HUDEP-2 (cell line): Measurements from ENCODE around the gene AQP12A.

ENCODE experiments used
- DNase-seq, 76 experiments: peaks; one replicate each; lab custom pipeline; 2025; ENCODE audit not compliant: unreplicated experiment in 76 of 76; lab: John Stamatoyannopoulos, UW

AQP12A gene

DNA sequence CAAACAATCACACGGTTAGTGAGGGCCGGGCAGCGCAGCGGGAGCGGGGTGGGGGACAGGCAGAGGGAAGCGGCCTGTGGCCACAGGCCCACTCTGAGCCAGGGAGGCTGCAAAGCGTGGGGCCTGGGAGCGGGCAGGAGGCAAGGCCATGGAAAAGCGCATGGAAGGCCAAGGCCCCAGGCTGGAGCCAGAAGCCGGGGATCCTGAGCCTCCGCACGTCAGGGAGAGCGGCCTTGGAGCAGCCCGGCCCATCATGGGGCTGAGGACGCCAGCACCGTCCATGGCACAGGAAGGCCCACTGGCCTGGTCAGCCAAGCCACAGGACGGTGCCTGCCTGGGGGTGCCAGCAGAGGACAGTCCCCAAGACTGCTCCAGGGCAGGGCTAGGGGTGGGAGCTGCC is 43.1 kb downstream of the AQP12A start:
- DNase-seq: no peak

GRCh38 chr2:240735476-240735875 is 43.8 kb downstream of the AQP12A start:
- DNase-seq: no peak

DNA sequence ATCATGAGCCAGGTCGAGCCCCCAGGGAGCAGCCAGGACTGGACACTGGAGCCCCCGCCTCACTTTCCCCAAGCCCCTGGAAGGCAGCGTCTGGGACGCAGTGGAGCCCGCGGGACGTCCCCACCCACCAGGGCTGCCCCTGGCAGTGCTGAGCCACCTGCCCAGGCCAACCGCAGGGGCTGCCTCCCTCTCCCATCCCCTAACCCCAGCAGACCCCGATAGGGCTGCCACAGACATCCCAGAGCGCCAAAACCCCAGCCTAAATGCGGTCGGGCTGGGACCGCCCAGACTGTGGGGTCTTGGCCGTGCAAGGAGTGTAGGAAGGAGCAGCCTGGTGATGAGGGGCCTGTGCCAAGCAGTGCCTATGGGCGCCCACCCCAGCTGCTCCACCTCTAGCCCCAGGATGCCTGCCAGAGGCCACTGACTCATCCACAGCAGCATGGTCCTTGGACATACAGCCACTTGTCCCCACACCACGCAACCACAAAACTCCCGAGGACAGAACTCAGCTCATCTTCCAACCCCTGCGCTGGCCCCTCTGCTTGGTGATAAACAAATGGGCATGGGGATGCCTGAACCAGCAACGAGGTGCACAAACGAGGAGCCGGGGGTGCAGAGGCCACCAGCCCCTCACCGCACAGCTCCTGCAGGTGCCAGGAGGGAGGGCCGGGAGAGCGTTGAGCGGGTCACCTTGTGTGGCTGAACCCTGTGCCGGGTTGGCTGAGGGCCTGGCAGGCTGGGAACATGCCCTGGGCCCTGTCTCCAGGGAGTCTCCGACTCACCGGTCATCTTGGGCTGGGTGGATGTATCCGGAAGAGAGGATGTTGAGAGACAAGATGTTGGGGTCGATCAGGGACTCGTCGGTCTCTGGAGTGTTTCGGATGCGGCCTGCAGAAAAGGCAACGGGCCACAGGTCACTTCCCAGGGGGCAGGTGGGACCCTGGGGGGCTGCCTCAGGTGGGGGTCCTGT is 44.9 kb downstream of the AQP12A start:
- no peak for DNase-seq

GRCh38 chr2:240737512-240737911 is 45.8 kb downstream of the AQP12A start:
- DNase-seq: no peak

- DNase-seq: no peak
Observed at GRCh38 chr2:240737958-240738357, 46.3 kb downstream of the AQP12A start.

DNA sequence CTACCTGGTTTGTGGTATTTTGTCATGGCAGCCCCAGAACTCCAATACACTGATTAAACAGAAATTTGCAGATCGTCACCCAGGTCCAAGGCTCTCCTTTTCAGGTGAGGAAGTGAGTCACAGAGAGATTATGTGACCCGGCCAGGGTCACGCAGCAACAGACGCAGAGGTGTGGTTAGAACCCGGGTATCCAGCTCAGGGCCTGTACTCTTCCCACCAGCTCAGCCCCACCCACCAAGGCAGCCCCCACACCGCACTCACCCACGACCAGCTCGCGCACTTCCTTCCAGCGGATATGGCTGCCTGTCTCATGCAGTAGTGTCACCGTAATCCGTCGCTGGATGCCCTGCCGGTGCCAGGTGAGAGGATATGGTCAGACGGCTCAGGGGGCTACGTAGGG is 48.1 kb downstream of the AQP12A start:
- DNase-seq: no peak

GRCh38 chr2:240741091-240741490 is 49.4 kb downstream of the AQP12A start:
- DNase-seq: no peak

- DNase-seq: no peak
Observed at GRCh38 chr2:240742602-240743095, 51.0 kb downstream of the AQP12A start.

GRCh38 chr2:240745456-240745855 is 53.8 kb downstream of the AQP12A start:
- DNase-seq: no peak

DNA sequence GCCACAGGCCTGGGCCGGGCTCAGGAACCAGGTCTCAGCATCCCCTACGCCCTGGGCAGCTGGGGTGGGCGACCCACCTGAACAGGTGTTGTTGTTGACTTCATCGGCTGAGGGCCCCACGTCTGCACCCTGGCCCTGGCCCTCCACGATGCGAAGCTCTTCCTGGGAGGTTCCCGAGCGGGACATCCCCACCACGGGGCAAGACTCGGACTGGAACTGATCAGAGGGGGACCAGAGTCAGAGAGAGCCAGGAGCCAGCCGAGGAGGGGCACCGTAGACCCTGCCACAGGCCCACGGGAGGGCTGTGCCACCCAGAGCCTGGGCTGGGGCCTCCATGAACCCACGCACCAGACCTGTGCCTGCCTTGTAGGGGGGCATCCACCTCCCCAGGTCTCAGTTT is 54.3 kb downstream of the AQP12A start:
- no peak for DNase-seq

DNA sequence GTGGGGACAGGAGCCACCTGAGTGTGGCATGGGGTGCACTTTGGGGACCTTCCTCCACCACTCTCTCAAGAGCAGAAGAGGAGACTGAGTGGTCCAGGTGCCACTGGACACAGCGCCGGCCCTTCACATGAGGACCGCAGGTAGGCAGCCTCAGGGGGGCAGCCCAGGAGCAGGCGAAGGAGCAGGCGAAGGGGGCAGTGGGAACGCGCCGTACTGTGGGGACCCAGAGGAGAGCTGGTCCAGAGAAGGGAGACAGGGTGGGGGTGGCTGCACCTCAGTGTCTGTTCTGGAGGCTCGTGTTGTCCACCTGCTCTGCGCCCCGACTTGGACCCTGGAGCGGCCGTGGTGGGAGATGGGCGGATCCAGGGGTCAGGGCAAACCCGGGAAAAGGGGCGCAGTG is 55.0 kb downstream of the AQP12A start:
- DNase-seq: no peak

DNA sequence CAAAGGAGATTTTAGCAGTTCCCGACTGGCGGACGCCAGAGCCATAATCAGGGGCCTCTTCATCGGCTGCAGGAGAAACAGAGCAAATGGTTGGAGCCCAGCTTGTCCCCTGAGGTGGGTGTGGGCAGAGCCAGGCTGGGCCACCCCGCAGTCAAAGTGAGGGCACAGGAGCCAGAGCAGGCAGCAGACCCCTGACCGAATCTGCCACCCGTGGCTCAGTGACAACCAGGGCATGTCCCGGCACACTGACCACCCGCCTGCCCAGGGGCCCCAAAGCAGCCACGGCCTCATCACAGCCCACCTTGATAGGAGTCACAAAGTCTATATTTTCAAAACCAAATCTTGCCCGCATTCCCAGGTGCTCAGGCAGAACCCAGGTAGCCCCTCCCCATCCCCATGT is 55.6 kb downstream of the AQP12A start:
- DNase-seq: no peak
